Smooth muscle cell (in vitro differentiated cells): ENCODE measurements around the gene TSPAN3. TPM values are rescaled to one million over a fixed set of nuclear protein-coding genes. Genes with fewer than 3 reads are reported as not detected.

Source experiments
- DNase-seq: peaks from one replicate; lab custom pipeline; 2025; ENCODE audit not compliant: unreplicated experiment; lab: John Stamatoyannopoulos, UW
- H2AFZ ChIP-seq: fragments of 200-600 bp; sonication (generic); 2 replicates; pipeline ENCODE4 v1.6.0; 2016; ENCODE audit warnings: antibody characterized with exemption, low read depth, mild to moderate bottlenecking
- H3F3A ChIP-seq: fragments of 200-600 bp; sonication (generic); 2 replicates; pipeline ENCODE4 v1.6.0; 2017; ENCODE audit warnings: antibody characterized with exemption, low read depth
- H3K27ac ChIP-seq: fragments of 200-600 bp; sonication (generic); 2 replicates; pipeline ENCODE4 v1.5.1; 2016; ENCODE audit warnings: low read depth, mild to moderate bottlenecking
- H3K27me3 ChIP-seq: fragments of 200-600 bp; sonication (generic); 2 replicates; pipeline ENCODE4 v1.6.1; 2016; ENCODE audit warnings: low read depth, mild to moderate bottlenecking
- H3K36me3 ChIP-seq: fragments of 200-600 bp; sonication (generic); 2 replicates; pipeline ENCODE4 v1.5.1; 2016; ENCODE audit warnings: low read depth
- H3K4me1 ChIP-seq: fragments of 200-600 bp; sonication (generic); 2 replicates; pipeline ENCODE4 v1.5.1; 2016; ENCODE audit warnings: low read depth
- H3K4me2 ChIP-seq: fragments of 200-600 bp; sonication (generic); 2 replicates; pipeline ENCODE4 v1.6.0; 2016; ENCODE audit warnings: mild to moderate bottlenecking
- H3K4me3 ChIP-seq: fragments of 200-600 bp; sonication (generic); 2 replicates; pipeline ENCODE4 v1.5.1; 2016; ENCODE audit warnings: mild to moderate bottlenecking
- H3K79me2 ChIP-seq: fragments of 200-600 bp; sonication (generic); 2 replicates; pipeline ENCODE4 v1.6.0; 2016; ENCODE audit warnings: low read depth, mild to moderate bottlenecking
- H3K9ac ChIP-seq: fragments of 200-600 bp; sonication (generic); 2 replicates; pipeline ENCODE4 v1.6.0; 2016; ENCODE audit warnings: low read depth
- H3K9me3 ChIP-seq: fragments of 200-600 bp; sonication (generic); replicated peaks from 2 replicates; pipeline ENCODE4 v1.5.1; 2016; ENCODE audit warnings: low read depth
- H4K20me1 ChIP-seq: fragments of 200-600 bp; sonication (generic); 2 replicates; pipeline ENCODE4 v1.6.0; 2016; ENCODE audit warnings: low read depth
- CTCF ChIP-seq: fragments of 200-600 bp; sonication (generic); IDR thresholded peaks from 2 replicates; pipeline ENCODE4 v1.5.1; 2017; ENCODE audit warnings: borderline replicate concordance, mild to moderate bottlenecking, antibody characterized with exemption; ENCODE audit not compliant: insufficient read depth, poor library complexity, severe bottlenecking
- WGBS: methylation state at CpG from one replicate; pipeline ENCODE4 v1.1.7; 2016; ENCODE audit warnings: low lambda C conversion rate; 5-methylcytosine and 5-hydroxymethylcytosine counted together
- polyA plus RNA-seq: library from polyadenylated mRNA; unstranded; fragments of >200 nt; fragmentation: Nextera tagmentation; extraction: Ambion mirVana; gene quantifications from 2 replicates; pipeline ENCODE4 v1.2.1, GENCODE V29; 2016
- total RNA-seq: library from RNA; depleted of rRNA; stranded (reverse); fragments of >200 nt; gene quantifications from 2 replicates; pipeline ENCODE4 v1.2.3, GENCODE V29; 2014

Gene TSPAN3
- total and polyA plus RNA-seq, 2 experiments from 2014 or later, result 257 to 276 TPM

- H3K79me2 ChIP-seq, result peaks cover 7% of the 10 kb centered on the region
These were observed 48.0 kb upstream of the TSPAN3 start for GRCh38 chr15:77118882-77119321.

GRCh38 chr15:77115179-77115578, 44.3 kb upstream of the TSPAN3 start:
- H3K27me3 ChIP-seq, result no peaks in the 10 kb centered on the region
- no peak for DNase-seq
- no peak overlapping the region for H3K4me3 ChIP-seq
- no peaks in the 10 kb centered on the region for H3K36me3 ChIP-seq
- no peak overlapping the region for H3K27ac ChIP-seq
- no peak for TF ChIP-seq CTCF
- H4K20me1 ChIP-seq, result peaks cover 17% of the 10 kb centered on the region
- no peaks in the 10 kb centered on the region for H3K4me1 ChIP-seq
- no peaks in the 10 kb centered on the region for H3F3A ChIP-seq
- H3K79me2 ChIP-seq, result peaks cover 7% of the 10 kb centered on the region
- WGBS, result 83% methylated on average over 4 of the region's 4 CpGs
- H3K9ac ChIP-seq, result no peak overlapping the region
- no peak overlapping the region for H3K4me2 ChIP-seq
- H3K9me3 ChIP-seq, result no peaks in the 10 kb centered on the region
- no peak overlapping the region for H2AFZ ChIP-seq

More at GRCh38 chr15:77118882-77119321, 48.0 kb upstream of the TSPAN3 start:
- no peaks in the 10 kb centered on the region for H3K9me3 ChIP-seq
- H3K36me3 ChIP-seq, result no peaks in the 10 kb centered on the region
- H2AFZ ChIP-seq, result no peak overlapping the region
- no peaks in the 10 kb centered on the region for H3K27me3 ChIP-seq
- DNase-seq, result no peak
- peak; percentile 84 for TF ChIP-seq CTCF
- H4K20me1 ChIP-seq, result peaks cover 21% of the 10 kb centered on the region
- WGBS, result 64% methylated on average over 3 of the region's 3 CpGs
- H3K4me2 ChIP-seq, result no peak overlapping the region
- no peak overlapping the region for H3K4me3 ChIP-seq
- H3K4me1 ChIP-seq, result no peaks in the 10 kb centered on the region
- no peaks in the 10 kb centered on the region for H3F3A ChIP-seq
- no peak overlapping the region for H3K9ac ChIP-seq
- no peak overlapping the region for H3K27ac ChIP-seq

DNA sequence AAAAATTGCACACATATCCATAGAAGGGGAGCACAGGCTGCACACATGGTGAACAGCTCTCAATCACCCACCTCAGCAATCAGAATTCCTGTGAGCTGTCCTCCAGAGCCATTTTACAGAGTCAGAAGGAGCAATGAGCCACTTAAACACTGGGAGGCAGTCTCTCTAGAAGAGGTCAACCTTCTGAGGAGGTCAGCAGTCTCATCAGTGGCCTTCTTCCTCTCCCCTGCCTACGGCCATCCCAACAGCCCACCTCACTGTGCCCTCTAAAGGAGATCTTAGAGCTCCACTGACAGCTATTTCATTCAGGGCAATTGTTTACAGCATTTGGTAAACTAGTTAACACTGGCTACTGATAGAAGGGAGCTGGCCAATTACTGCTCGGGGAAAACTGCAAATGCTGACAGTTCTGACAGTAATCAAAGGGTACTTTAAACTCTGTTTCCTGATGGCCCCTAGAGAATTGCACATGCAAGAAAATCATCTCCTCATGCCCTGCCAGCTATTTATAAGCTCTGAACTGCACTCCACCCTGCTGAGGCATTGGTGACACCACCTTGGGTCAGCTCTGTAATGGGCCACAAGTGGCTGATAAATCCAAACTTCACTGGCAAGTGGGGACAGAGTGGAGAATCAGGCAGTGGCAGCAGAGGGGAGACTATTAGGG, 42.1 kb upstream of the TSPAN3 start:
- no peak overlapping the region for H3K9ac ChIP-seq
- 87% methylated on average over 2 of the region's 2 CpGs for WGBS
- no peak overlapping the region for H2AFZ ChIP-seq
- no peak overlapping the region for H3K27ac ChIP-seq
- no peaks in the 10 kb centered on the region for H3F3A ChIP-seq
- H3K4me2 ChIP-seq, result no peak overlapping the region
- peaks cover 1% of the 10 kb centered on the region for H3K4me1 ChIP-seq
- TF ChIP-seq CTCF, result no peak
- H3K79me2 ChIP-seq, result peaks cover 5% of the 10 kb centered on the region
- H3K4me3 ChIP-seq, result no peak overlapping the region
- no peaks in the 10 kb centered on the region for H3K9me3 ChIP-seq
- H3K36me3 ChIP-seq, result no peaks in the 10 kb centered on the region
- peaks cover 5% of the 10 kb centered on the region for H4K20me1 ChIP-seq
- no peak for DNase-seq
- H3K27me3 ChIP-seq, result no peaks in the 10 kb centered on the region

DNA sequence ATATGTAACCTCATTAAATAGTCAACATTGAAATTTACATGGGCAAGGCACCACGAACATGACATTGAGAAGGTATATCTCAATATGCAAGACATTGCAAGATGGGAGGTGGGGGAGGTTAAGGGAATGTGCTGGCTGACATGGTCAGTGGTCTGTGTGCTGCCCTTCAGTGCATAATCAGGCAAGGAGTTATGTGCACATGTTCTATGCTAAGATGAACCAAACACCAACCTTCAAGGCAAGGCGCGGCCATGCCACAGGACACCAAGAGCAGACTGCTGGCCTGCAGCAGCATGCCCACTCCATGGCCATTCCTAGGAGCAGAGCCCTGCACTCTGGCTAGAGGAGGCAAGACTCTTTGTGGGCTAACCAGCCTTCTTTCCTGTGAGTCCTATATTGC, 40.9 kb upstream of the TSPAN3 start:
- WGBS, result 93% methylated on average over 3 of the region's 3 CpGs

More for the DNA sequence above, 40.9 kb upstream of the TSPAN3 start:
- H3K4me3 ChIP-seq, result no peak overlapping the region
- no peaks in the 10 kb centered on the region for H3K36me3 ChIP-seq
- H3K9ac ChIP-seq, result no peak overlapping the region
- no peak for TF ChIP-seq CTCF
- no peaks in the 10 kb centered on the region for H3K9me3 ChIP-seq
- no peaks in the 10 kb centered on the region for H4K20me1 ChIP-seq
- no peaks in the 10 kb centered on the region for H3F3A ChIP-seq
- H3K4me1 ChIP-seq, result peaks cover 3% of the 10 kb centered on the region
- no peak for DNase-seq
- no peak overlapping the region for H3K27ac ChIP-seq
- no peak overlapping the region for H3K4me2 ChIP-seq
- H3K79me2 ChIP-seq, result no peaks in the 10 kb centered on the region
- no peak overlapping the region for H2AFZ ChIP-seq
- H3K27me3 ChIP-seq, result no peaks in the 10 kb centered on the region
